T-helper 1 cell treated with Interleukin-12 subunit alpha and Interleukin-12 subunit beta and Interleukin-4 antibody, amounts not matched to agents 30 μg/mL and 1 μg/mL, for 36 hours (primary cell): Measurements from ENCODE around the gene CCND1.

Experiments
- H3K27ac Mint-ChIP-seq: one replicate; pipeline ENCODE4 v1.8.0; 2021; ENCODE audit warnings: mild to moderate bottlenecking, mixed read lengths
- H3K27me3 Mint-ChIP-seq: one replicate; pipeline ENCODE4 v1.8.0; 2021; ENCODE audit warnings: low read depth, mixed read lengths
- H3K36me3 Mint-ChIP-seq: one replicate; pipeline ENCODE4 v1.8.0; 2021; ENCODE audit warnings: low read depth, mixed read lengths
- H3K4me1 Mint-ChIP-seq: one replicate; pipeline ENCODE4 v1.8.0; 2021; ENCODE audit warnings: low read depth, mixed read lengths
- H3K4me3 Mint-ChIP-seq: one replicate; pipeline ENCODE4 v1.8.0; 2021; ENCODE audit warnings: mild to moderate bottlenecking, moderate library complexity, mixed read lengths
- H3K9me3 Mint-ChIP-seq: one replicate; pipeline ENCODE4 v1.8.0; 2021; ENCODE audit warnings: mixed read lengths

Gene CCND1

DNA sequence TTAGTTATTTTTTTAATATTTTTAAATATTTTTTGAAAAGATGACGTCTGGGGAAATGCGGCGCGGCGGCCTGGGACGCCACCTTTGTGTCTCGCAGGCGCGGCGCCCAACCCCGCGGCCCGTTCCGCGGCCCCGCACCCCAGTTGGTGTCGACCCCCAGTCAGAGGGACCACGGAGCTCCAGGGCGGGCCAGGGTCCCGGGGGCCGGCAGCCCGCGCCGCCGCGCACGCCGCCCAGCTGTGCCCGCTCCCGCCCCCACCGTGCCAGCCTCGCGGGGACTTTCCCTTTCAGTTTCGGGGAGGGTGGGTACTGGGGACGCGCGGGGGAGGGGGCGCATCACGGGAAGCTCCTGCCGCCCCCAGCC, 1.6 kb downstream of the CCND1 start:
- H3K27ac Mint-ChIP-seq, result no peak overlapping the region
- H3K27me3 Mint-ChIP-seq, result peaks cover 34% of the 10 kb centered on the region
- no peaks in the 10 kb centered on the region for H3K36me3 Mint-ChIP-seq
- peaks cover 6% of the 10 kb centered on the region for H3K4me1 Mint-ChIP-seq
- H3K9me3 Mint-ChIP-seq, result no peaks in the 10 kb centered on the region
- no peak overlapping the region for H3K4me3 Mint-ChIP-seq

GRCh38 chr11:69642913-69643632, 2.1 kb downstream of the CCND1 start:
- H3K27me3 Mint-ChIP-seq, result peaks cover 30% of the 10 kb centered on the region
- peak overlapping the region; percentile 53 for H3K4me3 Mint-ChIP-seq
- H3K9me3 Mint-ChIP-seq, result no peaks in the 10 kb centered on the region
- no peaks in the 10 kb centered on the region for H3K36me3 Mint-ChIP-seq
- H3K27ac Mint-ChIP-seq, result no peak overlapping the region
- peaks cover 6% of the 10 kb centered on the region for H3K4me1 Mint-ChIP-seq

- H3K9me3 Mint-ChIP-seq, result no peaks in the 10 kb centered on the region
- peaks cover 6% of the 10 kb centered on the region for H3K4me1 Mint-ChIP-seq
- peaks cover 26% of the 10 kb centered on the region for H3K27me3 Mint-ChIP-seq
- no peak overlapping the region for H3K27ac Mint-ChIP-seq
- no peaks in the 10 kb centered on the region for H3K36me3 Mint-ChIP-seq
- peak overlapping the region; percentile 61 for H3K4me3 Mint-ChIP-seq
These were observed 2.7 kb downstream of the CCND1 start for GRCh38 chr11:69643646-69644045.

- H3K36me3 Mint-ChIP-seq, result no peaks in the 10 kb centered on the region
- H3K4me3 Mint-ChIP-seq, result peak overlapping the region; percentile 61
- peaks cover 4% of the 10 kb centered on the region for H3K4me1 Mint-ChIP-seq
- peaks cover 21% of the 10 kb centered on the region for H3K27me3 Mint-ChIP-seq
- no peaks in the 10 kb centered on the region for H3K9me3 Mint-ChIP-seq
- no peak overlapping the region for H3K27ac Mint-ChIP-seq
These were observed 3.4 kb downstream of the CCND1 start for GRCh38 chr11:69644071-69644961.

- Mint-ChIP-seq H3K9me3 (no peaks in the 10 kb centered on the region), H3K4me1 (peaks cover 4% of the 10 kb centered on the region), H3K27me3 (peaks cover 13% of the 10 kb centered on the region), H3K4me3 (no peak overlapping the region), H3K27ac (no peak overlapping the region), H3K36me3 (no peaks in the 10 kb centered on the region)
These were observed 4.2 kb downstream of the CCND1 start for GRCh38 chr11:69644962-69645675.

GRCh38 chr11:69645801-69646492, 5.0 kb downstream of the CCND1 start:
- Mint-ChIP-seq H3K36me3 (no peaks in the 10 kb centered on the region), H3K27me3 (peaks cover 5% of the 10 kb centered on the region), H3K4me1 (peaks cover 1% of the 10 kb centered on the region), H3K4me3 (no peak overlapping the region), H3K27ac (no peak overlapping the region), H3K9me3 (no peaks in the 10 kb centered on the region)

DNA sequence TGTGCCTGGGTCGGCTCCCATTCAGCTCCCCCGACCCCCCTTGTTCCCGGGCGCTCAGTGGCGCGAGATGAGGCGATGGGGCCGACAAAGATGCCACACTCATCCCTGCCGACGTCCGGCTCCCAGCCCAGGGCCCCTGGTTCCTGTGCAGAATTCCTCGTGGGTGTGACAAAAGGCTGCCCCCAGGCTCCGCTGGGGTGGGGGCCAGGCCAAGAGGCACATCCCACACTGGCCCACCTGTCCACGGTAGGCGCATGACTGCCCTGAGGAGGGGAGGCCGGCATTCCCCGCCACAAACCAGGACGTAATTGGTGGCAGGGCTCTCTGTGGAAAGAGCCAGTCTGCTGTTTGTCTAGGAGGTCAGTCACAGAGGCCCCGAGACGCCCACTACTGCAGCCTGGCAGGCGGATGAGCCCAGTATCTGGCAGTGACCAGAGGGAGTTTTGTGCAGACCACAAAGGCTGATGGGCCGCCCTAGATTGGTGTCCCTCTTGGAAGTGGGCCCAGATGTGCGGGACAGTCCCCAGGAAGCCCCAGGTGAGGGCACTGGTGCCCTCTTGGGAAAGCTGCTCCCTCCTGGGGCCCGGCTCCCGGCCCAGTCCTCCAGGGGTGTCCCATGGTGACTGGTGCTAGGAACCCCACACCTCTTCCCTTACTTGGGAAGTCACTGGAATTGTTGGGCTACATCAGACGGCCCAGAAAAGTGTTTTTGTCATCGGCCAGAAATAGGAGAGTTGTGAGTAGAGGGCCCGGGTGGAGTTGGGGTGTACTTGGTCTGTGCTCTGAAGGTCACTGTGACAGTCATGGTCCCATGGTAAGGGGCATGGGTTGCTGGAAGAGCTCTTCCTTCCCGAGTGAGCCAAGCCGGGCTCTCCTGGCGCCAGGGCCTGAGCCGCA, 5.8 kb downstream of the CCND1 start:
- Mint-ChIP-seq H3K4me1 (no peaks in the 10 kb centered on the region), H3K27ac (no peak overlapping the region), H3K36me3 (no peaks in the 10 kb centered on the region), H3K4me3 (no peak overlapping the region), H3K9me3 (no peaks in the 10 kb centered on the region), H3K27me3 (no peaks in the 10 kb centered on the region)

GRCh38 chr11:69647390-69647748, 6.4 kb downstream of the CCND1 start:
- Mint-ChIP-seq H3K27ac (no peak overlapping the region), H3K36me3 (no peaks in the 10 kb centered on the region), H3K9me3 (no peaks in the 10 kb centered on the region), H3K27me3 (no peaks in the 10 kb centered on the region), H3K4me3 (no peak overlapping the region), H3K4me1 (no peaks in the 10 kb centered on the region)

- Mint-ChIP-seq H3K4me1 (no peaks in the 10 kb centered on the region), H3K36me3 (no peaks in the 10 kb centered on the region), H3K27me3 (no peaks in the 10 kb centered on the region), H3K9me3 (no peaks in the 10 kb centered on the region), H3K4me3 (no peak overlapping the region), H3K27ac (no peak overlapping the region)
These were observed 7.0 kb downstream of the CCND1 start for GRCh38 chr11:69647761-69648497.

DNA sequence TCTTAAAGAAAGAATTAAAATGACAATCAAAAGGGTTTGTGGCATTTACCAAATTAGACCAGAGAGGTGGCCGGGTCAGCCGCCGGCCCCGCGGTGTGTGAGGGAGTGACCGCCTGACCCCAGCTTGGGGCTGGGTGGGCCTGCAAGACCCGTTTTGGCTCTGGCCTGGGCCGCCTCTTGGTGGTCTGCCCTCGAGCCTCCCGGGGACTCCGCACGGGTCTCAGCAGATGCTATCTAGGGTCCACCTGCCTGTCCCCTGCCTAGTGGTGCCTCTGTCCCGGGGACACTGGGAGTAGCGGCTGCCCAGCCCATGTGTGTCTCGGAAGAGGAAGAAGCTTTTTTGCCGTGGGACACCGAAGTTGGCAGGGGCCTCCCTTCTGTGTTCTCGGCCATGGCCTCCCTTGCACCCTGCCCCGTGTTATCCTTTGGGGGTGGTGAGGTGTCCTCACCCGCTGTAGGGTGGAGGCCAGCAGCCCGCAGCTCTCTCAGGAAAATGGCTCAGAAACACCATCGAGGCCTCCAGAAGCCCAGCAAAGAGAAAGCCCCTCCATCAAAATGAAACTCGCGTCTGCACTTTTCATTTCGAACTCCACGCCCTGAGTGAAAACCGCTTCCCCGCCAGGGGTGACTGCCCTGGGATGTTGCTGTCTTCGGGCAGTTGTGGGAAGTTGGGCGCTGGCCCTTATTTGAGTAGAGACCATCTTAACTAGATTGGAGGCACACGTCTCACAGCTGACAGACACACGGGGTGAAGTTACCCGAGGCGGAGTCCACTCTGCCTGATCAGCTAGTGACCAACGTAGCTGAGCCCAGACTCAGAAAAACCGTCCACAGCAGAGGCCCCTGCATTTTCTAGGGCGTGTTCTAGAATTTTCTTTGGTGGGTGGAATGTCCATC, 8.0 kb downstream of the CCND1 start:
- Mint-ChIP-seq H3K27ac (no peak overlapping the region), H3K27me3 (no peaks in the 10 kb centered on the region), H3K36me3 (no peaks in the 10 kb centered on the region), H3K4me3 (no peak overlapping the region), H3K9me3 (no peaks in the 10 kb centered on the region), H3K4me1 (no peaks in the 10 kb centered on the region)

DNA sequence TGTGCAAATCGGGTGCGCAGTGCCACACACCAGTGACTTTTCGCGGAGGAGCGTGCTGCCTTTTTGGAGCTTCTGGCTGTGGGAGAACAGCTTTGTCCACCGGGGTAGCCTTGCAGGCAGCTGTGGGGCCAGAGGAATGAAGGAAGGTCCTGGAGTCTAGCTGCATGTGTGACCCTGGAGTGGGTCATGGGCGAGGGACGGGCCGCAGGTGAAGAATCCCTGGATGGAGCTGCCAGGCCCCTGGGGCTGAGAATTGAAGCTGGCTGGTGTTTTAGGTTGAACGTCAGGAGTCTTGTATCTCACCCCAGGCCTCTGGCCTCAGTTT, 8.6 kb downstream of the CCND1 start:
- H3K27me3 Mint-ChIP-seq, result no peaks in the 10 kb centered on the region
- H3K36me3 Mint-ChIP-seq, result no peaks in the 10 kb centered on the region
- no peak overlapping the region for H3K4me3 Mint-ChIP-seq
- no peaks in the 10 kb centered on the region for H3K4me1 Mint-ChIP-seq
- no peaks in the 10 kb centered on the region for H3K9me3 Mint-ChIP-seq
- no peak overlapping the region for H3K27ac Mint-ChIP-seq

DNA sequence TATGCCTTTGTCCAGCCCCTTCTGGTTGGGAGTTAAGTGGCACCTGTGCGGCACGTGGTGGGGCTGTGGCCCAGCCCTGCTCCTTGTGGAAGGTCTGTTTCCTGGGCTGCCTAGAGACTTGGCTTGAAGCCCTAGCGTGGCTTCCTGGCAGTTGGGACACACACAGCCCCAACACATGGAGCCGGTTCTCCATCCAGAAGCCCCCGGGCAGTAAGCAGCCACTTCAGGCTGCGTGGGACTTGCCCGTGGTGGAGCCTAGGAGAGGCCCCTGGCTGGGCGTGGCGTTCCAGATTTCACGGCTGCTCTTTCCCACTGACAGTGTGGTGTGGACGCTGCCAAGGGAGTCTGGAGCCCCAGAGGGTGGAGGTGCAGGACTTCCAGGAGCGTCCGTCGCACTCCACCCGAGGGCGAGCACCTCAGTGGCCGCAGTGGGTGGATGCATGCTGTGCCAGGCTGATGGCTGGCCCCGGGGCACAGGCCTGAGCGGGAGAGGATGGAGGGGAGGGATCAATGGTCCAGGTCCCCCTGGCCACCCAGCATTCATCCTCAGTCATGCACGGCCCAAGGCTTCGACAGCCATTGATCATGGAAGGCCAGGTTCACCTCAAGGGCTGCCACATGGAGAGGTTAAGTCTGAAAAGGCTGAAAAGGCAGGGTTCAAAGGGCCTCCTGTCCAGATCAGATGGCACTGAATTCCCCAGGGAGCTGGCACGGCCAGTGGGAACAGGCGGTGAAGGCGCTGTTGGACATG, 9.3 kb downstream of the CCND1 start:
- no peak overlapping the region for H3K27ac Mint-ChIP-seq
- H3K4me3 Mint-ChIP-seq, result no peak overlapping the region
- H3K27me3 Mint-ChIP-seq, result no peaks in the 10 kb centered on the region
- no peaks in the 10 kb centered on the region for H3K36me3 Mint-ChIP-seq
- H3K4me1 Mint-ChIP-seq, result no peaks in the 10 kb centered on the region
- no peaks in the 10 kb centered on the region for H3K9me3 Mint-ChIP-seq
